ENCODE results near the gene PDE11A.

Gene PDE11A

GRCh38 chr2:177721818-177722567 lies 350.6 kb downstream of the PDE11A start:
- DNase-seq (ENCODE audit: low read depth, low spot score) = no peak
- H3K4me3 ChIP-seq (ENCODE audit: low read depth, low read length) = no peak overlapping the region
- in situ Hi-C loops (cut with HindIII; ENCODE audit: low sequenced_read_pairs) = no loop called here
- no peak for TF ChIP-seq CTCF (IDR thresholded peaks at IDR 0.05; ENCODE audit: low read depth, low read length)

- in situ Hi-C loops (cut with HindIII; ENCODE audit: low sequenced_read_pairs) = no loop called here
- no peak for DNase-seq (ENCODE audit: low read depth, low spot score)
- no peak for TF ChIP-seq CTCF (IDR thresholded peaks at IDR 0.05; ENCODE audit: low read depth, low read length)
- H3K4me3 ChIP-seq (ENCODE audit: low read depth, low read length) = no peak overlapping the region
These were observed 351.5 kb downstream of the PDE11A start for GRCh38 chr2:177721087-177721486.

- no peak for DNase-seq (ENCODE audit: low read depth, low spot score)
- in situ Hi-C loops (cut with HindIII; ENCODE audit: low sequenced_read_pairs) = no loop called here
- no peak for TF ChIP-seq CTCF (IDR thresholded peaks at IDR 0.05; ENCODE audit: low read depth, low read length)
- no peak overlapping the region for H3K4me3 ChIP-seq (ENCODE audit: low read depth, low read length)
These were observed 354.6 kb downstream of the PDE11A start for GRCh38 chr2:177717831-177718618.

DNA sequence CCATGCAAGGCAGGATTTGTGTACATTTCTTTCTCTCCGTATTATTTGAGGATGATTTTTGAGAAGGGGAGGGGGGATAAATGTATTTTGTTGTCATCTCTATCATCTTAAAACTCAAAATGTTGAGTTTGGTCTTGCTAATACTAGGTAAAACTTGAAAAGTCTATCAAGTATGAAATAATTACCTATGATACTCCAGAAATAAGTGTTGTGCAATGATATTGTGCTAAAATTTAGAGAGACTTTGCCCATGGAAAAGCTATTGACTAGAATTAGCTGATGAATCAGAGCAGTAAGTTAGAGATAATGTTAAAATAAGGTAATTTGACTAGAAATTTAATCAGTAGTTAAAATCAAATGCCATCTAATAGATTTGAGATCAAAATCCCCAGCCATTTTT lies 356.1 kb downstream of the PDE11A start:
- H3K4me3 ChIP-seq (ENCODE audit: low read depth, low read length) = no peak overlapping the region
- no peak for TF ChIP-seq CTCF (IDR thresholded peaks at IDR 0.05; ENCODE audit: low read depth, low read length)
- DNase-seq (ENCODE audit: low read depth, low spot score) = no peak
- in situ Hi-C loops (cut with HindIII; ENCODE audit: low sequenced_read_pairs) = no loop called here

DNA sequence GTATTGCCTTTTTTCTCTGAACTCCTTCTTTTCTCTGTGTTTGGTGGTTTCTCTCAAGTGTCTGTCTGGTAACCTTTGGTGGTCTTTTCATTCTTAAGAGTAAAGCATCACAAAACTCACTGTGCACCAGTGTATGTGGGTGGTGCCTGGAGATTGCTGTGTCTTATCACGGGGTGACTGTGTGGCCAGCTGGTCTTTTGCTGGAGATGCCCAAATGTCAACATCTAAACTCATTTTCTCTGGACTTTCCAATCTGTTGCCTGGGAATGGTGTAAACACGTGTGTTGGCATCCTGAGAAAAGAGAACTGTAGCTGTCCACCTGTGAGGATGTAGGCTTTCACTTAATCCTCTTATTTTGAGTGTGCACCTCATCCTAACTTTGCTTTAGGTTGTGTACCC lies 356.8 kb downstream of the PDE11A start:
- in situ Hi-C loops (cut with HindIII; ENCODE audit: low sequenced_read_pairs) = no loop called here
- no peak for DNase-seq (ENCODE audit: low read depth, low spot score)
- TF ChIP-seq CTCF (IDR thresholded peaks at IDR 0.05; ENCODE audit: low read depth, low read length) = no peak

DNA sequence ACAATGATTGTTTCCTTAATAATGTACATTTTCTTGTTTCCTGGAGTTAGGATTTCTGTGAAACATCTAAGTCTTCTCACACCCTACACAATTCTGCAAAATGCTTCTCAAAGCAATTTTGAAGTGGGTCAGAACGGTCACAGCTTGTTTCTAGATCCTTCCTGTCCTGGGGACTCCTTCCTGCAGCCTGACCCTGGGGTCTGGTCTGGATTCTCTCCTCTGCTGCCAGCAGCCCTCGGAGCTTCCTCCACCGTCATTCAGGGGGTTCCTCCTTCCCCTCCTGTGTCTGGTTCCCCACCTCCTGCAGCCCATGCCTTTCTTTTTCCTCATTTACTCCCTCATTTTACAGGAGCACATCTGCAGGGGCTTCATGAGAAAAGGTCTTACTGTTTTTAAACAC lies 357.9 kb downstream of the PDE11A start:
- H3K4me3 ChIP-seq (ENCODE audit: low read depth, low read length) = no peak overlapping the region
- no peak for DNase-seq (ENCODE audit: low read depth, low spot score)
- no peak for TF ChIP-seq CTCF (IDR thresholded peaks at IDR 0.05; ENCODE audit: low read depth, low read length)
- in situ Hi-C loops (cut with HindIII; ENCODE audit: low sequenced_read_pairs) = no loop called here

More for the DNA sequence above, 356.8 kb downstream of the PDE11A start:
- H3K4me3 ChIP-seq (ENCODE audit: low read depth, low read length) = no peak overlapping the region

Data from astrocyte of the spinal cord (primary cell).